PC-3 (cell line): ENCODE results near the gene ARHGEF7. TPM values are rescaled to one million over a fixed set of nuclear protein-coding genes. Genes with fewer than 3 reads are reported as not detected.

ENCODE experiments used
- ATAC-seq: fragments of 200-7000 bp; cut with Tn5 transposase; 2 replicates; pipeline ENCODE4 v1.9.1; 2020; ENCODE audit warnings: mild to moderate bottlenecking, moderate library complexity
- BruUV-seq: library from RNA; stranded (reverse); fragments of 400-500 nt; replicated peaks from 2 replicates; lab custom pipeline; 2021; lab: Mats Ljungman, UMichigan
- CTCF ChIA-PET: fragments of 300-600 bp; sonication (Branson Sonifier 250); formaldehyde crosslinking; loops from one replicate; lab custom pipeline; 2022; ENCODE audit warnings: antibody characterized with exemption; lab: Charles Lee
- POLR2A ChIA-PET: fragments of 300-600 bp; sonication (Branson Sonifier 250); formaldehyde crosslinking; loops from one replicate; lab custom pipeline; 2022; ENCODE audit warnings: antibody characterized with exemption; ENCODE audit not compliant: unreplicated experiment; lab: Charles Lee
- DNase-seq: peaks from one replicate; pipeline ENCODE4 v3.0.0-alpha.2; 2015
- H2AFZ ChIP-seq: fragments of 300-600 bp; sonication (generic); 2 replicates; pipeline ENCODE4 v1.6.0; 2016; ENCODE audit warnings: antibody characterized with exemption, low read length
- H3F3A ChIP-seq: fragments of 300-600 bp; sonication (generic); one replicate; pipeline ENCODE4 v1.6.0; 2017; ENCODE audit warnings: antibody characterized with exemption, low read length, control low read depth, mild to moderate bottlenecking; ENCODE audit not compliant: unreplicated experiment
- H3K27ac ChIP-seq: fragments of 300-600 bp; sonication (generic); 2 replicates; pipeline ENCODE4 v1.5.1; 2016; ENCODE audit warnings: mild to moderate bottlenecking, low read length
- H3K27me3 ChIP-seq: fragments of 300-600 bp; sonication (generic); 2 replicates; pipeline ENCODE4 v1.6.1; 2016; ENCODE audit warnings: low read length, mixed read lengths
- H3K36me3 ChIP-seq: fragments of 300-600 bp; sonication (generic); 2 replicates; pipeline ENCODE4 v1.6.1; 2016; ENCODE audit warnings: low read depth, mixed run types, low read length, mixed read lengths
- H3K4me1 ChIP-seq: fragments of 300-600 bp; sonication (generic); 2 replicates; pipeline ENCODE4 v1.5.1; 2016; ENCODE audit warnings: low read length; ENCODE audit not compliant: insufficient read depth
- H3K4me2 ChIP-seq: fragments of 300-600 bp; sonication (generic); 2 replicates; pipeline ENCODE4 v1.6.0; 2016; ENCODE audit warnings: low read length
- H3K4me3 ChIP-seq: fragments of 300-600 bp; sonication (generic); 2 replicates; pipeline ENCODE4 v1.5.1; 2016; ENCODE audit warnings: mild to moderate bottlenecking, low read length, mixed read lengths
- H3K79me2 ChIP-seq: fragments of 300-600 bp; sonication (generic); 2 replicates; pipeline ENCODE4 v1.6.1; 2017; ENCODE audit warnings: low read length, mixed read lengths
- H3K9ac ChIP-seq: fragments of 300-600 bp; sonication (generic); 2 replicates; pipeline ENCODE4 v1.6.0; 2016; ENCODE audit warnings: mild to moderate bottlenecking, low read length
- H3K9me2 ChIP-seq: fragments of 300-600 bp; sonication (generic); replicated peaks from 2 replicates; pipeline ENCODE4 v1.6.1; 2016; ENCODE audit warnings: mixed run types, low read length, mixed read lengths
- H3K9me3 ChIP-seq: fragments of 300-600 bp; sonication (generic); 2 replicates; pipeline ENCODE4 v1.6.1; 2016; ENCODE audit warnings: low read length, mixed read lengths
- H4K20me1 ChIP-seq: fragments of 300-600 bp; sonication (generic); 2 replicates; pipeline ENCODE4 v1.6.1; 2016; ENCODE audit warnings: low read length, mixed read lengths
- CTCF ChIP-seq: fragments of 300-600 bp; sonication (generic); conservative IDR thresholded peaks from 2 replicates; pipeline ENCODE4 v1.5.1; 2017; ENCODE audit warnings: antibody characterized with exemption, low read depth, mild to moderate bottlenecking, low read length
- EZH2 ChIP-seq: fragments of 300-600 bp; sonication (generic); IDR thresholded peaks from one replicate; pipeline ENCODE4 v1.6.1; 2017; ENCODE audit warnings: antibody characterized with exemption, mild to moderate bottlenecking, low read length; ENCODE audit not compliant: unreplicated experiment
- EZH2phosphoT487 ChIP-seq: fragments of 300-600 bp; sonication (generic); IDR thresholded peaks from 2 replicates; pipeline ENCODE4 v1.6.1; 2018; ENCODE audit warnings: mild to moderate bottlenecking, antibody characterized with exemption, low read length, borderline replicate concordance
- intact Hi-C: fragments of 100-400 bp; cut with micrococcal nuclease; formaldehyde crosslinking; loops from 2 replicates; pipeline ENCODE4 v1.9.0; 2023
- total RNA-seq: library from RNA; depleted of rRNA; stranded (reverse); fragments of >200 nt; gene quantifications from 2 replicates; pipeline ENCODE4 v1.2.3, GENCODE V29; 2014

ARHGEF7 gene
- total RNA-seq, 1 experiment from 2014 or later, result 14.7 TPM

DNA sequence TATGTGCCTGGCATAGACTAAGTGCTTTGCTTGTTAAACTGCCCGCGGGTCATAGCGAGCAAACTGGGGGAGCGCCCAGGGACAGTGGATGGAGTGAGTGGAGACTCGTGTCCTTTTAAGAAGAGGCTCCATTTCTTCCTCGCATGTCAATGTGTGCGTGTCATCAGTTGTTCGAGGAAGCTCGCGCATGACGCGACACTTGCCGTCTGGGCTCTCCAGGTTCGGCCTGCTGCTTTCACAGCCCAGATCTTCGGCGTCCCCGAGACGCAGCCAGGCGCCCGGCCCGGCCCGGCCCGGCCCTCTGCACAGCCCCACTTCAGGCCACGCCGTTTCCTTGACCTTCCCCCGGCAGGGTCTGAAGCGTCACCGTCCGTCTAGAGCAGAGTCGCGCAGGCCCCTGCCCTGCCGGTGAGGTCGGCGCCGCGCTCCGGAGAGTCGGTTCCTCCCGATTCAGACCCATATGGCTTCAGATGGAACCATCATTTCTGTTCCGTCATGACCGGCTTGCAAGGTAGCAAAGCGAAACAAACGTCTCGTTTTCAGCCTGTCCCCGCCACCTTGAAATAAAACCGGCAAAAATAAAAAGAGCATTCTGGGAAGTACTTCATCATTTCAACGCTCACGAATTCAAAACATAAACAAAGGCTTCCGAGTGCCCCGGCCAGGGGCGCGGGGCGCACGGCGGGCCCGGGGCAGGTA, 599 bp upstream of the ARHGEF7 start:
- Histone ChIP-seq H3K27me3 (peaks cover 90% of the 10 kb centered on the region), H3K27ac (no peak overlapping the region), H3K79me2 (no peaks in the 10 kb centered on the region), H2AFZ (peak overlapping the region; percentile 75), H3K4me2 (peak overlapping the region; percentile 91), H3K9me3 (no peaks in the 10 kb centered on the region), H3K9me2 (no peaks in the 10 kb centered on the region), H3K9ac (no peak overlapping the region), H3F3A (no peaks in the 10 kb centered on the region), H3K4me3 (peak overlapping the region; percentile 71), H3K36me3 (no peaks in the 10 kb centered on the region), H3K4me1 (peaks cover 3% of the 10 kb centered on the region; the same call in 1 of the 2 replicates), H4K20me1 (no peaks in the 10 kb centered on the region)
- BruUV-seq, result no TSS peak
- ChIA-PET CTCF (no interaction called here), POLR2A (no interaction called here)
- TF ChIP-seq EZH2 (peak; percentile 81), CTCF (no peak), EZH2phosphoT487 (no peak; the same call in 1 of the 2 replicates)
- DNase-seq, result no peak
- intact Hi-C loops, result no loop called here
- ATAC-seq, result peak; percentile 37

DNA sequence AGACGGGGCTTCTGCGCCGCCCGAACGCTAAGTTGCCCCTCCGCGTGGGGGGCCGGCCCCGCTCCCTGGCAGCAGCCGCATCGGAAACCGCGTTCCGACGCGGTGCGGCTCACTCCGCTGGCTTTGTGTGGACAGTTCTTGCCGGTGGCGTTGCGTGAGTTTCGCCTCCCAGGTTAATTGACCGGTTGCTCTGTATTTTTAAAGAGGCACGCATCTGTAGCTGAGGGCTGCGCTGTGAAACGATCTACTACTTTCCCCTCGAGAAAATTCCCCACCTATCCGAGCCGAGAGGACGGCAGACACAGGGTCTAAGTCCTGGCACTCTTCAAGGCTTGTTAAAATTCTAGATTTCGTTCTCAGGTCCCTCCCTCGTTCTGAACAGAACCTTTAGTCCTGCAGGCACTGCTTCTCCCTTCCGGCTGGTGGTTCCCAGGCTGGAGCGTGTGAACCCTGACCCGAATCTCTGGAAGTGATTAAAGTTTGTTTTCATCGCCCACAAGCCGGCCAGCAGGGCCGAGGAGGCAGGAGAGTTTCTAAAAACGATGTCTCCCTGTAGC, 933 bp downstream of the ARHGEF7 start:
- Histone ChIP-seq H2AFZ (peak overlapping the region; percentile 68; the same call in 1 of the 2 replicates), H3K9ac (no peak overlapping the region), H3K79me2 (no peaks in the 10 kb centered on the region), H3K4me2 (peak overlapping the region; percentile 67), H3K4me1 (peaks cover 3% of the 10 kb centered on the region; the same call in 1 of the 2 replicates), H3F3A (no peaks in the 10 kb centered on the region), H4K20me1 (no peaks in the 10 kb centered on the region), H3K27me3 (peaks cover 82% of the 10 kb centered on the region), H3K4me3 (peak overlapping the region; percentile 54), H3K36me3 (no peaks in the 10 kb centered on the region), H3K9me3 (no peaks in the 10 kb centered on the region), H3K9me2 (no peaks in the 10 kb centered on the region), H3K27ac (no peak overlapping the region)
- intact Hi-C loops, result no loop called here
- no TSS peak for BruUV-seq
- TF ChIP-seq CTCF (no peak), EZH2 (peak; percentile 37), EZH2phosphoT487 (peak; percentile 50; the same call in 1 of the 2 replicates)
- peak; percentile 37 for ATAC-seq
- ChIA-PET POLR2A (no interaction called here), CTCF (no interaction called here)
- DNase-seq, result peak; percentile 42

DNA sequence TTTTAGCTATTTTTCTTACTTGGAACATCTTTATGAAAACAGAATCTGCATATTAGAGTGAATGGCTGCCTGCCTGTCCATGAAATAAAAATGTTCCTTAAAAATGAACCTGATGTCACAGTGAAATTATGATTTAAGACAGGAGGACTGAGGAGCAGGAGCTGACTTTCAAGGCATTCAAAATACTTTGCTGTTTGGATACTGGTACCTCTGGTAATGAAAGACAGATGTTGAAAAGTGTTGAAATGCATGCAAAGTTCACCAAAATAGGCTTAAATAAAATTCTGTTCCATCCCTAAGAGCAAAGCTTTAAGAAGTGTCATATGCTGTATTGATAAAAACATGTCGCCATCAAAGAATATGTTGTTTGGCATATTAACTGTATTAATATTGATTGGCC, 1.7 kb downstream of the ARHGEF7 start:
- TF ChIP-seq EZH2phosphoT487 (no peak), CTCF (no peak), EZH2 (no peak)

More for the DNA sequence above, 1.7 kb downstream of the ARHGEF7 start:
- Histone ChIP-seq H3K27me3 (peaks cover 81% of the 10 kb centered on the region), H4K20me1 (no peaks in the 10 kb centered on the region), H3K36me3 (no peaks in the 10 kb centered on the region), H3F3A (no peaks in the 10 kb centered on the region), H3K4me1 (peaks cover 3% of the 10 kb centered on the region; the same call in 1 of the 2 replicates), H2AFZ (no peak overlapping the region), H3K4me2 (no peak overlapping the region), H3K4me3 (no peak overlapping the region), H3K79me2 (no peaks in the 10 kb centered on the region), H3K9me3 (no peaks in the 10 kb centered on the region), H3K9ac (no peak overlapping the region), H3K9me2 (no peaks in the 10 kb centered on the region), H3K27ac (no peak overlapping the region)
- BruUV-seq, result no TSS peak
- ATAC-seq (no peak), DNase-seq (no peak)
- ChIA-PET POLR2A (no interaction called here), CTCF (no interaction called here)
- intact Hi-C loops, result no loop called here
